HG02798 (cell line): ENCODE measurements around the gene PROSER2.

Source experiments
- ATAC-seq: cut with Tn5 transposase; IDR thresholded peaks from one replicate; pipeline ENCODE4 v1.9.1; 2021; ENCODE audit warnings: mild to moderate bottlenecking; ENCODE audit not compliant: unreplicated experiment, poor library complexity

PROSER2 gene

GRCh38 chr10:11864727-11865126 is 41.6 kb downstream of the PROSER2 start:
- no peak for ATAC-seq

DNA sequence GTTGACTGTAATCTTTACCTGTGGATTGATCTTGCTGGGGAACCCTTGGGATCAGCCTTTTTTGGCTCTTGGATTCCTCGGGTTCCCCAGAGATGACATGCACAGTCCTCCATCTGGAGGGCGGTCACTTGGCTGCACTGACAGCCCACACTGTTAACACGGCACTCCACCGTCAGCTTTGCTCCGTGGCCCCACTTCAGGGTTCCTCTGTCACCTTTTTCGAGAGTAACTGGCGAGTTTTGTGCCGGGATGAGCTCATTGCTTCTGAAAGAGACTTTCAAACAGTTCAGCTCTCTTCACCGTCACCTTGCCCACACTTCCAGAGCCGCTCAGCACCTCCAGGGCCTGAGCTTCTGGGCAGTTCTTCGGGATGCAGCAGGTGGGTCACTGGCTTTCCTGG is 42.4 kb downstream of the PROSER2 start:
- ATAC-seq: no peak

GRCh38 chr10:11866199-11866925 is 43.2 kb downstream of the PROSER2 start:
- ATAC-seq: no peak

- ATAC-seq: no peak
These were observed 46.1 kb downstream of the PROSER2 start for GRCh38 chr10:11869219-11869618.

DNA sequence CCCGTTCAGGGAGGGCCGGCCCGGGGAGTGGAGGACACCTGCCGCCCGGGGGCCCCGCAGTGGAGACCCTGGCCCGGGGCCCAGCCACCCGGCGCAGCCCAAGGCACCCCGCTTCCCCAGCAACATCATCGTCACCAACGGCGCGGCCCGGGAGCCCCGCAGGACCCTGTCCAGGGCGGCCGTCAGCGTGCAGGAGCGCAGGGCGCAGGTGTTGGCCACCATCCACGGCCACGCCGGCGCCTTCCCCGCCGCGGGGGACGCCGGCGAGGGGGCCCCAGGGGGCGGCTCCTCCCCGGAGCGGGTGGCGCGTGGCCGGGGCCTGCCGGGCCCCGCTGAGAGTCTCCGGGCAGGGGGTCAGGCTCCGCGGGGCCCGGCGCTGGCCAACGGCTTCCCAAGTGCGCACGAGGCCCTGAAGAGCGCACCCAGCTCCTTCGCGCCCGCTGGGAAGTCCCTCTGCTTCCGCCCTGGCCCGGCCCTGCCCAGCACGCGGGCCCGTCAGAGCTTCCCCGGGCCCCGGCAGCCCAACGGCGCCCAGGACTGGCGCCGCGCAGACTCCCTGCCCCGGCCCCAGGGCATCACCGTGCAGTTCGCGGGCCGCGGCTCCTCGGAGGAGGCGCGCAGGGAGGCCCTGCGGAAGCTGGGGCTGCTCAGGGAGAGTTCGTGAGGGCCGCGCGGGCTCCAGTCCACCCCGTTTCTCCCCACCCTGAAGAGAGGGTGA is 46.7 kb downstream of the PROSER2 start:
- no peak for ATAC-seq

- no peak for ATAC-seq
These were observed 47.3 kb downstream of the PROSER2 start for GRCh38 chr10:11870461-11870780.

GRCh38 chr10:11870900-11871400 is 47.8 kb downstream of the PROSER2 start:
- ATAC-seq: no peak

GRCh38 chr10:11871466-11871865 is 48.3 kb downstream of the PROSER2 start:
- ATAC-seq: no peak

DNA sequence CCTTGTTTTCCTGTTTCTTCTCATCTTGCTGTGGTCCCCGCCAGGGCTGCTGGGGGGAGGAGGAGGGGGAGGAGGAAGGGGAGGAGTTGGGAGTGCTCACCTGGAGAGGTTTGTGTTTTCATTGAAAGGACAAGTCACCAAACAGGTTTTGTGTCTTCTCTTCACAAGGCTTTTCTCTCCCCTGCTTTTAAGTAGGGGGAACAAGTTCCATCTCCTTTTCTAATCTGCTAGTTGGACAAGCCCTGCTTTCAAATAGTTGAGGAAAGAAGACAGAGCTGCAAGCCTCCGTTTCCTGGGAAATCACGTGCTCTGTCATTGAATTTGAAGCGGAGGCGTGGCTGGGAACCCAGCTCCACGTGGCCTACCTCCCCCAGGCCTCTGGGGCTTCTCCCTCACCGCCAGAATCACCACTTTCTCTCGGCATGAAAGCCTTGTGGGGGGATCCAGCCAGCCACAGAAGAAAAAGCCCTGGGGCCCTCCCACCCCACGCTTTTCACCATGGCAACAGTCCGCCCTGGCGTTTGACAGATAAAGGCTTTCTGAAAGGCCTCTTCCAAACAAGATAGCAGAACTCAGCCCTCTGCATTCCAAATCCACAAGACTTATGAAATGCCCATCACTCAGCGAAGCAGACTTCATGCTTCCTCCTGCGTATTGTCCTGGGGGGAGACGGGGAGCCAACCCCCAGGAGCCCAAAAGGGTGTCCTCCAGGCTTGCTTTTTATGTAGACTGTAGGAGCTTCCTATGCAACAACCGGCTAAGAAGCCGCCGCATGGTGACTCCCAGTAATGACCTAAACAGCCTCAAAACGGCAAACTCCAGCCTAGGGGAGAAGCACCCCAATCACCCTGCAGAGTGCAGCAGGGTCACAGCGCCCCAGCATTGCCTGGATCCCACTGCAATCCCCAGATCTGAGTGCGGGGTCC is 51.7 kb downstream of the PROSER2 start:
- peak; percentile 42 for ATAC-seq

GRCh38 chr10:11875494-11876281 is 52.5 kb downstream of the PROSER2 start:
- ATAC-seq: no peak

DNA sequence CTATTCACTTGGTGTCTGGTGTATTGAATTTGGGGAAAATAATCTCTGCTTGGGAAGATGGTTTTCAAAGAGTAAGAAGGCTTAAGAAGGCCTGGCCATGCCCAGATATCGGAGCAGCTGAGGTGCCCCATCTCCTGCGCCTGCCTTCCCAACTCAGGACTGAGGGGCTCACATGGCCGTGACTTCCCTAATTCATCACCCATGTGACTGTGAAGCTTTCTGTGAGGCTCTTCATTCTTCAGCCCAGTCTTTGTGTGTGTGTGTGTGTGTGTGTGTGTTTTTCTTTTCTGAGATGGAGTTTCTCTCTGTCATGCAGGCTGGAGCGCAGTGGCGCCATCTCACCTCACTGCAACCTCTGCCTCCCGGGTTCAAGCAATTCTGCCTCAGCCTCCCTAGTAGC is 53.2 kb downstream of the PROSER2 start:
- no peak for ATAC-seq

DNA sequence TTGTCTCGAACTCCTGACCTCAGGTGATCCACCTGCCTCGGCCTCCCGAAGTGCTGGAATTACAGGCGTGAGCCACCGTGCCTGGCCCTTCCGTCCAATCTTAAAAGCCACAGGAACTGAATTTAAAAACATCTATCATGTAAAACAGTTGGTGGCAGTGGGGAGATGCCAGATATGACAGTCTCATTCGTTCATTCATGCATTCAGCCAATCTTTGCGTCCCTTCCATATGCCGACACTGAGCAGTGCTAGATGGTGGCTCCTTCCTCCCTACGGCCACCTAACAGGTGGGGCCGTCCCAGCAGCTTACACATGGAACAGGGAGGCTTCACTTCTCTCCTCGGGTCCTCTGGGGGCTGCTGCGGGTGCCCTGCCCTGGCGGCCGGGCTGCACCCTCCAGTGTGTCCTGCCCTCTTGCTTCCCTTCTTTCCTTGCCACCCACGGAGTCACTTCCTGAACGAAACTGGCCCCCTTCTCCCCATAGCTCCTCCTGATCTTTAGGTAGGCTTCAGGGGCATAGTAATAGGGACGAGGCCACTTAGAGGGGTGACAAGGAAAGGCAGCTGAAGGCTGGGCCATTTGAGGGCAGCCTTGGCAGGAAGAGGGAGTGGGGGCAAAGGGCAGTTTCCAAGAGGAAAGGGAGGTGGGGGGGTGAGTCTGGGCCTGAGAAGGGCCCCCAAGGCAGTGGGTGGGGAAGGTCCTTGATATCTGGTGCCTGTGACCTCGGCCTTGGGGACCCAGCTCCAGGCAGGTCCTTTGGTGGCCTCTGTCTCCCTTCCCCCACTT is 53.8 kb downstream of the PROSER2 start:
- no peak for ATAC-seq

DNA sequence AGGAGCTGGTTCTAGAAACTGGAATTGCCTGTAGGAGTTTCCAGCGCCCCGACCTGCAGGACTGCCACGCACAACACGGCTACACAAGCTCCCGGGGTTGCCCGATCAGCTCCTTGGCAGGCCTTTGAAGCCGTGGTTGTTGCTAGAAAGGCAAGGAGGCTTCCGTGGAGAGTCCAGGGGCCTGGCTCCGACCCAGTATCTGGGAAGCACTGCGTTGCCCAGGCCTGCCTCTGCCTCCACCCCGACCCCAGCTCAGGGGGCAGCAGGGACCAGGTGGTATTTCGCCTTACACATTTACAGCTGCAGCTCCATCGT is 54.4 kb downstream of the PROSER2 start:
- no peak for ATAC-seq

- ATAC-seq: no peak
These were observed 55.6 kb downstream of the PROSER2 start for GRCh38 chr10:11878776-11879175.

- no peak for ATAC-seq
These were observed 56.4 kb downstream of the PROSER2 start for GRCh38 chr10:11879387-11880094.

GRCh38 chr10:11880151-11881029 is 57.2 kb downstream of the PROSER2 start:
- no peak for ATAC-seq

DNA sequence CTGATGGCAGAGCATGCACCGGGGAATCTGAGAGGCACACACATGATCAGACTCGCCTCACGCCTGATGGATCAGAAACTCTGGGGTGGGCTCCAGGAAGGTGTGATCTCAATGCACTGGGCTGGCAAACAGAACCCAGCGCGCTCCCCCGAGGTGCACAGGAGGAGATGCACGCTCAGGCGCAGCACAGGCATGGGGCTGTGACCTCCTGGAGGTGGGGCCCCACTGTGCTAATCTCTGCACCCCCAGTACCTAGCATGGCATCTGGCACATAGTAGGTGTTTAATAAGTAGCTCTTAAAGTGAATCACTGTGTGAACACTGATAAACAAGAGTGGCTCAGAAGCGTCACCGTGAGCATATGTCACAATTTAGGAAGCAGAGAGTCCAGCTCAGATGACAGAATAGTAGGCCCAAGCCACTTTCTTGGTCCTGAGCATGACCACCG is 57.9 kb downstream of the PROSER2 start:
- ATAC-seq: no peak
